Activated CD4-positive, alpha-beta memory T cell treated with anti-CD3 and anti-CD28 coated beads, Interleukin-2, amount 10 ng/mL, durations not matched to agents 7 days and 5 days (primary cell): ENCODE measurements around the gene WDR89. TPM values are rescaled to one million over a fixed set of nuclear protein-coding genes. Genes with fewer than 3 reads are reported as not detected.

ENCODE experiments used
- CTCF ChIA-PET: fragments of 350-600 bp; sonication (Branson Sonifier 250); formaldehyde crosslinking; loops from one replicate; lab custom pipeline; 2021; ENCODE audit warnings: antibody characterized with exemption, inconsistent platforms; lab: Charles Lee
- POLR2A ChIA-PET: fragments of 350-600 bp; sonication (Branson Sonifier 250); formaldehyde crosslinking; loops from one replicate; lab custom pipeline; 2021; ENCODE audit warnings: antibody characterized with exemption; lab: Charles Lee
- DNase-seq: peaks from one replicate; pipeline ENCODE4 v3.0.0-alpha.2; 2020
- H3K27ac Mint-ChIP-seq: one replicate; pipeline ENCODE4 v1.8.0; 2021; ENCODE audit warnings: mild to moderate bottlenecking, mixed read lengths
- H3K27me3 Mint-ChIP-seq: one replicate; pipeline ENCODE4 v1.8.0; 2021; ENCODE audit warnings: mixed read lengths
- H3K36me3 Mint-ChIP-seq: one replicate; pipeline ENCODE4 v1.8.0; 2021; ENCODE audit warnings: low read depth, mixed read lengths
- H3K4me1 Mint-ChIP-seq: one replicate; pipeline ENCODE4 v1.8.0; 2021; ENCODE audit warnings: mixed read lengths
- H3K4me3 Mint-ChIP-seq: one replicate; pipeline ENCODE4 v1.8.0; 2021; ENCODE audit warnings: mild to moderate bottlenecking, mixed read lengths
- H3K9me3 Mint-ChIP-seq: one replicate; pipeline ENCODE4 v1.8.0; 2021; ENCODE audit warnings: mixed read lengths
- total RNA-seq, 2 experiments: library from RNA; stranded (reverse); gene quantifications; one replicate each; pipeline ENCODE4 v1.2.3, GENCODE V29; 2021

Gene WDR89
- total RNA-seq, 2 experiments from 2014 or later, result 20.1 to 21.9 TPM

DNA sequence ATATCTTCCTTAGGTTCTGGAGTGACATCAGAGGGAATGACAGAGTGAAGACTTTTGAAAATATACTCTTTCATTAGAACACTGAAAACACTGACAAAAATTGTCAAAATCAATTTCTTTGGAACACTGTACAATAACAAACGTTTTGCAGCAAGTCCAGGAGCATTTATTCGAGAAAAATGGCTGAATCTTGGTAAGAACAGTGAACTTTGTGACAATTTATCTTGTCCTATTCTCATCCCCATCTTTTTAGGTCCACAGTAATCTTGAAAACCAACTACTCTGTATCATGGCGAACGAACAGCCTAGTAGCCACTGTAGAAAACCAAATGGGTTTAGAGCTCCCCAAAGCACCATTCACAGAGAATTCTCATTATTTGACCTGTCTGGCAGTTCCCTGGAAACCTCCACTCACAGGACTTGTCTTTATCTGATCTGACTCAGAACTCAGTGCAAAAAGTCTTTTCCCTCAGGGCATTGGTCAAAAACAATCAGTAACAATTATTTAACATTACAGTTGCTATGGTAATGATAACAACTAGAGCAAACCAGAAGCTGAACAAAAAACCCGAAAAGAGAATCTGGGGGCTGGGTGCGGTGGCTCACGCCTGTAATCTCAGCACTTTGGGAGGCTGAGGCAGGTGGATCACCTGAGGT is 78.2 kb downstream of the WDR89 start:
- CTCF ChIA-PET, result no interaction called here
- Mint-ChIP-seq H3K27me3 (peaks cover 15% of the 10 kb centered on the region), H3K4me3 (no peak overlapping the region), H3K27ac (no peak overlapping the region), H3K4me1 (no peaks in the 10 kb centered on the region), H3K36me3 (no peaks in the 10 kb centered on the region), H3K9me3 (no peaks in the 10 kb centered on the region)
- DNase-seq, result no peak
- POLR2A ChIA-PET, result no interaction called here

DNA sequence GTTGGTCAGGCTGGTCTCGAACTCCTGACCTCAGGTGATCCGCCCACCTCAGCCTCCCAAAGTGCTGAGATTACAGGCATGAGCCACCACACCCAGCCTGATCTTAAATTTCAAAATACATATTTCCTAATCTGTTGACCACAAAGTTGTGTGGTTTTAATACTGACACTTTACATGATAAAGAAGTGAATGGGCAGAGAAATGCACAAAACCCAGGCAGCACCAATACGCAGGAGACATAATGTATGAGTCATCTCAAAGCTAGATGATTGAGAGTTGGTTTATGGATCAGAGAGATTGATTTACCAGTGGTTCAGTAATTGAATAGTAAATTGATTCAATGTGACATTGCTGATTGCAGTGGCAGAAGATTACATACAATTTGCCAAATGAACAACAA is 79.3 kb downstream of the WDR89 start:
- POLR2A ChIA-PET, result no interaction called here
- peaks cover 15% of the 10 kb centered on the region for H3K27me3 Mint-ChIP-seq
- CTCF ChIA-PET, result no interaction called here

DNA sequence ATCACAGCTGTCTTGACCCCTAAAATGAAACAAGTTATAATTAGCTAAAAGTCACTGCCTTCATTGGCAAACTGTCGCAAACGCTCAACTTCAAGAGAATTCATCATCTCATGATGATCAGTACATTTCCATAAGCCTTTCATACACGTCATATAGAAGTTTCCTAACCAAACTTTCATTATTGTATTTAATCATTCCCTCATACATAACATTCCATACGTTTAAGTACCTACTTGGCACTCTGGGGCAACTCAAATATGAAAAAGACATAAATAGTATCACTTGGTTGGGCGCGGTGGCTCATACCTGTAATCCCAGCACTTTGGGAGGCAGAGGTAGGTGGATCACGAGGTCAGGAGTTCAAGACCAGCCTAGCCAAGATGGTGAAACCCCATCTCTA is 86.1 kb downstream of the WDR89 start:
- H3K36me3 Mint-ChIP-seq, result no peaks in the 10 kb centered on the region
- no peak for DNase-seq
- peaks cover 2% of the 10 kb centered on the region for H3K4me1 Mint-ChIP-seq
- no peak overlapping the region for H3K4me3 Mint-ChIP-seq
- no peak overlapping the region for H3K27ac Mint-ChIP-seq
- ChIA-PET CTCF (interaction anchor here (0.6 to 0.9 kb wide), 3 partner anchors 9 to 1948 kb away, joined by 3 read pairs; no protein-coding TSS in a partner anchor), POLR2A (interaction anchor here (1.0 kb wide), 1 partner anchor 12 kb away, joined by 4 read pairs; the partner anchor contains the start of gene PPP2R5E)
- H3K9me3 Mint-ChIP-seq, result no peaks in the 10 kb centered on the region
- no peaks in the 10 kb centered on the region for H3K27me3 Mint-ChIP-seq

More for the DNA sequence above, 79.3 kb downstream of the WDR89 start:
- H3K4me1 Mint-ChIP-seq, result no peaks in the 10 kb centered on the region
- H3K36me3 Mint-ChIP-seq, result no peaks in the 10 kb centered on the region
- no peak overlapping the region for H3K4me3 Mint-ChIP-seq
- no peaks in the 10 kb centered on the region for H3K9me3 Mint-ChIP-seq
- no peak for DNase-seq
- no peak overlapping the region for H3K27ac Mint-ChIP-seq

DNA sequence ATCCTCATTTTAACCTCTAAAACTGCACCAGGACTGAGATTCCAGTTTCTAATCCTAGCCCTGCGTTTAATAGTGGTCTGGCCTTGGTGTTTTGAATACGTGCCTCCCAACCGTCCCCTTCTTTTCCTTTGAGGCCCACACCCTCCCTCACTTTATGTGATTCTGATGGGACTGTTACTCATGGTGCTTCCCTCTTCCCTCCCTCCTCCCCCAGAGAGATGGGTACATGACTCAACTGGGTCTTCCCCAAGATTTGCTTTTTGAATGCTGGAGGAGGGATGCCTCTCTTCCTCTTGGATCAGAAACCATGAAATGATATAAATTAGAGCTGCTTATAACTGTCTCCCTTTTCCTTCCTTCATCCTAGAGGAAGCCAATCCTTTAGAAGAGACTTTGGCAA is 90.3 kb downstream of the WDR89 start:
- CTCF ChIA-PET, result no interaction called here
- Mint-ChIP-seq H3K9me3 (no peaks in the 10 kb centered on the region), H3K27me3 (no peaks in the 10 kb centered on the region), H3K4me1 (peaks cover 2% of the 10 kb centered on the region), H3K4me3 (no peak overlapping the region), H3K27ac (no peak overlapping the region), H3K36me3 (no peaks in the 10 kb centered on the region)
- POLR2A ChIA-PET, result interaction anchor here (1.4 kb wide), 1 partner anchor 8 kb away, joined by 4 read pairs; the partner anchor contains the start of gene PPP2R5E
- no peak for DNase-seq

DNA sequence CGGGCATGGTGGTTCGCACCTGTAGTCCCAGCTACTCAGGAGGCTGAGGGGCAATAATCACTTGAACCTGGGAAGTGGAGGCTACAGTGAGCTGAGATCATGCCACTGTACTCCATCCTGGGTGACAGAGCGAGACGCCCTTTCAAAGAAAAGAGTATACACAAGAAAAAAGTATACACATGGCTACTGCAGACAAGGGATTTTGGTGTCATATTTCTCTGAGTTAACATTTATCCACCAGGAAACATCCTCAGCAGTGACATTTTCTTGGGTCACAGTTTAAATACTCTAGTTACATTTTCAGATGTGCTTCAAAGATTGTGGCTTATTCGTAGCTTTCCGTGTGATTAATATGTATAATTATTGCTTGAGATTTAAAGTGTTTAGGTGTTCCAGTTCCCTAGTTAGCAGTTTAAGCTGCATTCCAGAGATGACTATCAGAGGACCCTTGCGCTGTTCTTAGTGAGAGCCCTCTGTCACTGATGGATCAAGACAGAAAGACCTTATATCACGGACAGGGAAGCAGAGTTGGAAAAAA is 93.8 kb downstream of the WDR89 start:
- ChIA-PET CTCF (interaction anchor here (1.0 kb wide), 1 partner anchor 159 kb away, joined by 3 read pairs; no protein-coding TSS in a partner anchor), POLR2A (no interaction called here)
- Mint-ChIP-seq H3K36me3 (no peaks in the 10 kb centered on the region), H3K9me3 (no peaks in the 10 kb centered on the region), H3K27me3 (no peaks in the 10 kb centered on the region), H3K27ac (no peak overlapping the region), H3K4me3 (no peak overlapping the region), H3K4me1 (peaks cover 11% of the 10 kb centered on the region)
- DNase-seq, result no peak

Other genes with a start within 250 kb of the WDR89 start
- gene PPP2R5E, start 98.5 kb downstream of the WDR89 start, total RNA-seq, result 10 to 100 TPM; 44.8 to 46.3 TPM
- gene SGPP1, start 86.2 kb upstream of the WDR89 start, total RNA-seq, result 10 to 100 TPM; 19.3 to 20.6 TPM
- 10 to 100 TPM; 77.7 to 82.4 TPM for gene SYNE2, start 211.1 kb upstream of the WDR89 start, total RNA-seq